IMR-90 (cell line): Measurements from ENCODE around the gene ESRP2. TPM values are rescaled to one million over a fixed set of nuclear protein-coding genes. Genes with fewer than 3 reads are reported as not detected.

Experiments
- ATAC-seq: fragments of 200-7000 bp; cut with Tn5 transposase; 2 replicates; pipeline ENCODE4 v1.9.1; 2020; ENCODE audit warnings: low read depth, mild to moderate bottlenecking, moderate library complexity
- BruUV-seq: library from RNA; stranded (reverse); fragments of 400-500 nt; replicated peaks from 2 replicates; lab custom pipeline; 2021; lab: Mats Ljungman, UMichigan
- CTCF ChIA-PET: fragments of 300-600 bp; formaldehyde crosslinking; extraction: SDS; loops from one replicate; lab custom pipeline; 2021; ENCODE audit warnings: antibody characterized with exemption; lab: Yijun Ruan, JAX
- POLR2A ChIA-PET: fragments of 300-600 bp; sonication (Branson Sonifier 250); formaldehyde crosslinking; loops from one replicate; lab custom pipeline; 2022; ENCODE audit warnings: antibody characterized with exemption; ENCODE audit not compliant: unreplicated experiment; lab: Charles Lee
- DNase-seq: peaks from one replicate; pipeline ENCODE4 v3.0.0; 2013
- H2AFZ ChIP-seq: replicated peaks from 2 replicates; pipeline ENCODE3; 2013; ENCODE audit warnings: low read length, mild to moderate bottlenecking; ENCODE audit not compliant: poor library complexity
- H2AK5ac ChIP-seq: 2 replicates; pipeline ENCODE4 v1.6.1; 2013; ENCODE audit warnings: low read depth, low read length, inconsistent platforms
- H2AK9ac ChIP-seq: replicated peaks from 2 replicates; pipeline ENCODE3; 2013; ENCODE audit warnings: mild to moderate bottlenecking, low read depth, low read length, moderate library complexity; ENCODE audit not compliant: poor library complexity
- H2BK120ac ChIP-seq: 2 replicates; pipeline ENCODE4 v1.6.1; 2013; ENCODE audit warnings: low read depth, low read length, inconsistent platforms
- H2BK15ac ChIP-seq: 3 replicates; pipeline ENCODE4 v1.6.1; 2013; ENCODE audit warnings: low read depth, low read length, inconsistent platforms
- H2BK20ac ChIP-seq: 2 replicates; pipeline ENCODE4 v1.6.1; 2013; ENCODE audit warnings: low read depth, mild to moderate bottlenecking, inconsistent platforms, low read length, moderate library complexity
- H2BK5ac ChIP-seq: 2 replicates; pipeline ENCODE4 v1.6.1; 2013; ENCODE audit warnings: mild to moderate bottlenecking, low read depth, low read length, inconsistent platforms; ENCODE audit not compliant: poor library complexity, severe bottlenecking
- H3K14ac ChIP-seq: replicated peaks from 2 replicates; pipeline ENCODE4 v1.6.1; 2013; ENCODE audit warnings: low read depth, low read length, inconsistent platforms
- H3K18ac ChIP-seq: 2 replicates; pipeline ENCODE4 v1.6.1; 2013; ENCODE audit warnings: low read depth, low read length, control low read depth
- H3K23ac ChIP-seq: 2 replicates; pipeline ENCODE4 v1.6.1; 2013; ENCODE audit warnings: low read depth, low read length, inconsistent platforms
- H3K27ac ChIP-seq: 2 replicates; pipeline ENCODE4 v1.5.1; 2013; ENCODE audit warnings: mild to moderate bottlenecking, control low read depth, low read length; ENCODE audit not compliant: insufficient read depth
- H3K27me3 ChIP-seq: 2 replicates; pipeline ENCODE4 v1.6.1; 2013; ENCODE audit warnings: low read length; ENCODE audit not compliant: control insufficient read depth, insufficient read depth
- H3K36me3 ChIP-seq: 2 replicates; pipeline ENCODE4 v1.6.1; 2013; ENCODE audit warnings: low read length, mixed read lengths; ENCODE audit not compliant: control insufficient read depth, insufficient read depth
- H3K4ac ChIP-seq: 2 replicates; pipeline ENCODE4 v1.6.1; 2013; ENCODE audit warnings: low read depth, low read length, inconsistent platforms
- H3K4me1 ChIP-seq: 2 replicates; pipeline ENCODE4 v1.6.1; 2013; ENCODE audit warnings: low read length, mixed read lengths; ENCODE audit not compliant: control insufficient read depth, insufficient read depth
- H3K4me2 ChIP-seq: 2 replicates; pipeline ENCODE4 v1.6.1; 2013; ENCODE audit warnings: low read depth, mild to moderate bottlenecking, control low read depth, low read length, moderate library complexity
- H3K4me3 ChIP-seq: 2 replicates; pipeline ENCODE4 v1.5.1; 2013; ENCODE audit warnings: low read depth, mild to moderate bottlenecking, control low read depth, low read length, moderate library complexity; ENCODE audit not compliant: insufficient read depth
- H3K56ac ChIP-seq: 2 replicates; pipeline ENCODE4 v1.6.1; 2013; ENCODE audit warnings: low read length, inconsistent platforms; ENCODE audit not compliant: insufficient read depth; ENCODE audit errors: extremely low read depth
- H3K79me1 ChIP-seq, 2 experiments: 2 replicates each; pipeline ENCODE4 v1.6.1; 2013; ENCODE audit warnings: low read length in 2 of 2, inconsistent platforms in 1 of 2, low read depth in 1 of 2
- H3K9ac ChIP-seq: 2 replicates; pipeline ENCODE4 v1.6.1; 2013; ENCODE audit warnings: low read depth, low read length, control low read depth
- H3K9me1 ChIP-seq: 2 replicates; pipeline ENCODE4 v1.6.1; 2013; ENCODE audit warnings: low read length, inconsistent platforms; ENCODE audit not compliant: insufficient read depth
- H3K9me3 ChIP-seq: 2 replicates; pipeline ENCODE4 v1.6.1; 2013; ENCODE audit warnings: low read length; ENCODE audit not compliant: control insufficient read depth, insufficient read depth
- H4K20me1 ChIP-seq: 2 replicates; pipeline ENCODE4 v1.6.1; 2013; ENCODE audit warnings: low read length, inconsistent platforms; ENCODE audit not compliant: insufficient read depth
- H4K5ac ChIP-seq: 2 replicates; pipeline ENCODE4 v1.6.1; 2013; ENCODE audit warnings: mild to moderate bottlenecking, low read depth, low read length, control low read depth
- H4K8ac ChIP-seq, 2 experiments: 2 replicates each; pipeline ENCODE4 v1.6.1; 2013; ENCODE audit warnings: low read depth in 2 of 2, low read length in 2 of 2, control low read depth in 1 of 2, inconsistent platforms in 1 of 2
- H4K91ac ChIP-seq: 2 replicates; pipeline ENCODE4 v1.6.1; 2013; ENCODE audit warnings: low read depth, low read length, inconsistent platforms; ENCODE audit not compliant: insufficient read depth
- CEBPB ChIP-seq: IDR thresholded peaks from 2 replicates; pipeline ENCODE4 v1.6.1; 2012; ENCODE audit warnings: low read depth, low read length, improper control_type of control experiment
- FOS ChIP-seq: fragments of 150-350 bp; IDR thresholded peaks from 2 replicates; pipeline ENCODE4 v1.6.1; 2016; ENCODE audit warnings: low read depth, low read length
- MAFK ChIP-seq: IDR thresholded peaks from 2 replicates; pipeline ENCODE4 v1.6.1; 2012; ENCODE audit warnings: low read depth, low read length, improper control_type of control experiment
- MAZ ChIP-seq: IDR thresholded peaks from 2 replicates; pipeline ENCODE4 v1.6.1; 2012; ENCODE audit warnings: low read depth, mild to moderate bottlenecking, low read length, improper control_type of control experiment, moderate library complexity, borderline replicate concordance
- MXI1 ChIP-seq: IDR thresholded peaks from 2 replicates; pipeline ENCODE4 v1.6.1; 2012; ENCODE audit warnings: low read depth, mild to moderate bottlenecking, low read length, moderate library complexity, borderline replicate concordance
- NFE2L2 ChIP-seq: fragments of 150-350 bp; IDR thresholded peaks from 2 replicates; pipeline ENCODE4 v1.6.1; 2016; ENCODE audit warnings: low read depth, mild to moderate bottlenecking, low read length
- POLR2A ChIP-seq: IDR thresholded peaks from 2 replicates; pipeline ENCODE4 v1.6.1; 2012; ENCODE audit warnings: mild to moderate bottlenecking, low read depth, low read length
- RAD21 ChIP-seq: IDR thresholded peaks from 2 replicates; pipeline ENCODE4 v1.6.1; 2012; ENCODE audit warnings: low read length, improper control_type of control experiment
- RFX5 ChIP-seq: IDR thresholded peaks from 2 replicates; pipeline ENCODE4 v1.8.0; 2012; ENCODE audit warnings: low read depth, mild to moderate bottlenecking, low read length, moderate library complexity
- SMC3 ChIP-seq: fragments of 150-350 bp; IDR thresholded peaks from 2 replicates; pipeline ENCODE4 v1.6.1; 2016; ENCODE audit warnings: low read depth, mild to moderate bottlenecking, antibody characterized with exemption, low read length, moderate library complexity
- WGBS, 2 experiments: methylation state at CpG; one replicate each; pipeline versions ENCODE4 v1.1.5 to v1.1.7; 2013; ENCODE audit warnings: missing lambda C conversion rate in 2 of 2; ENCODE audit not compliant: insufficient read length in 1 of 2; ENCODE audit errors: extremely low coverage in 2 of 2; 5-methylcytosine and 5-hydroxymethylcytosine counted together
- dilution Hi-C: fragments of 300-500 bp; cut with HindIII; formaldehyde crosslinking; loops from one replicate; pipeline ENCODE4 v1.14.3; 2018; ENCODE audit warnings: low sequenced_read_pairs; ENCODE audit not compliant: unreplicated experiment
- in situ Hi-C: fragments of 300-500 bp; cut with MboI; formaldehyde crosslinking; loops from 3 replicates; pipeline ENCODE4 v1.14.3; 2019; ENCODE audit warnings: low sequenced_read_pairs, inconsistent platforms, mixed read lengths
- intact Hi-C: fragments of 100-400 bp; cut with micrococcal nuclease; formaldehyde crosslinking; loops from 2 replicates; pipeline ENCODE4 v1.10.0; 2022
- polyA plus RNA-seq, 3 experiments: library from polyadenylated mRNA; depleted of rRNA; stranded (reverse); fragments of >200 nt; gene quantifications; 2 replicates each; pipeline ENCODE4 v1.2.3, GENCODE V29; 2012; ENCODE audit warnings: low replicate concordance in 1 of 3
- total RNA-seq: library from RNA; depleted of rRNA; stranded (reverse); fragments of >200 nt; gene quantifications from 2 replicates; pipeline ENCODE4 v1.2.3, GENCODE V29; 2012
- TF ChIP-seq, protein P1 (sequence below): conservative IDR thresholded peaks from 2 replicates; pipeline ENCODE4 v1.5.1; 2012; ENCODE audit warnings: mild to moderate bottlenecking, low read depth, low read length, improper control_type of control experiment
- TF ChIP-seq, protein P2 (sequence below): fragments of 150-350 bp; IDR thresholded peaks from 2 replicates; pipeline ENCODE4 v1.6.1; 2017; ENCODE audit warnings: mild to moderate bottlenecking, antibody characterized with exemption, low read length, low read depth
- TF ChIP-seq, protein P3 (sequence below): fragments of 150-350 bp; IDR thresholded peaks from 2 replicates; pipeline ENCODE4 v1.6.1; 2016; ENCODE audit warnings: low read depth, mild to moderate bottlenecking, low read length, moderate library complexity, borderline replicate concordance

ESRP2 gene
- total and polyA plus RNA-seq, 2 of the 4 experiments (the other 2 are of a cell fraction), result 0.07 TPM; not detected in 1

DNA sequence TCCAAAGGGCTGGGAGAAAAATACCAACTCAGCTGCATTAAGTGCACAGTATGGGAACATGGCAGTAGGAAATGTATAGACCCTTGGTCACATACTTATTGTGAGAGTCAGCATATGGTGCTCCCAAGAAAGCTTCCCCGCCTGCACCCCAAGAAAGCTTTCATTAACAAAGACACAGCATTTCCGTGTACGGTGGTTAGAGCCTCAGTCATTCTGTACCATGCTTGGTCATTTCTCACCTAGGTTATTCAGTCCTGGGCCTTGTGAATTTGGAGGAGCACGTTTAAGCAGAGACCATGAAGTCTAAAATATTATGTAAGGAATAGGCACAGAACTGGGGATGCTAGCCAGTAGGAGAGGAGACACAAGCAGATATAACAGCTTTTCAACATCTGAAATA lies 56.1 kb downstream of the ESRP2 start:
- ChIA-PET POLR2A (no interaction called here), CTCF (interaction anchor here (1.1 kb wide), 1 partner anchor 33 kb away, joined by 4 read pairs; no protein-coding TSS in a partner anchor)
- in situ Hi-C loops (no loop called here), dilution Hi-C loops (no loop called here), intact Hi-C loops (no loop called here)
- Histone ChIP-seq H2BK5ac (no peak overlapping the region), H3K4me1 (no peaks in the 10 kb centered on the region), H3K9ac (no peak overlapping the region), H3K9me1 (no peaks in the 10 kb centered on the region), H4K5ac (no peak overlapping the region), H3K56ac (no peak overlapping the region), H3K36me3 (peaks cover 5% of the 10 kb centered on the region), H2AK9ac (no peak overlapping the region), H3K9me3 (no peaks in the 10 kb centered on the region), H3K4me2 (no peak overlapping the region), H4K91ac (no peak overlapping the region), H2AK5ac (no peak overlapping the region), H3K4me3 (no peak overlapping the region), H2BK20ac (no peak overlapping the region), H3K23ac (no peak overlapping the region), H3K14ac (no peak overlapping the region), H2AFZ (no peak overlapping the region), H4K8ac (no peak overlapping the region), H3K4ac (no peak overlapping the region), H4K20me1 (no peaks in the 10 kb centered on the region), H3K18ac (no peak overlapping the region), H3K79me1 (peaks cover 0 to 3% of the 10 kb centered on the region in 2 experiments; a peak in 3 of 4 replicates), H2BK120ac (no peak overlapping the region), H2BK15ac (no peak overlapping the region), H3K27ac (no peak overlapping the region), H3K27me3 (no peaks in the 10 kb centered on the region)
- no peak for ATAC-seq
- WGBS, 2 experiments, result no CpG with 5 or more reads among the region's 4 CpGs
- no peak for DNase-seq
- no TSS peak for BruUV-seq
- TF ChIP-seq CEBPB (no peak), MXI1 (no peak), MAZ (no peak), RAD21 (no peak), FOS (no peak), MAFK (no peak), SMC3 (no peak), POLR2A (no peak), NFE2L2 (no peak), RFX5 (no peak)
- TF ChIP-seq, protein P1, sequence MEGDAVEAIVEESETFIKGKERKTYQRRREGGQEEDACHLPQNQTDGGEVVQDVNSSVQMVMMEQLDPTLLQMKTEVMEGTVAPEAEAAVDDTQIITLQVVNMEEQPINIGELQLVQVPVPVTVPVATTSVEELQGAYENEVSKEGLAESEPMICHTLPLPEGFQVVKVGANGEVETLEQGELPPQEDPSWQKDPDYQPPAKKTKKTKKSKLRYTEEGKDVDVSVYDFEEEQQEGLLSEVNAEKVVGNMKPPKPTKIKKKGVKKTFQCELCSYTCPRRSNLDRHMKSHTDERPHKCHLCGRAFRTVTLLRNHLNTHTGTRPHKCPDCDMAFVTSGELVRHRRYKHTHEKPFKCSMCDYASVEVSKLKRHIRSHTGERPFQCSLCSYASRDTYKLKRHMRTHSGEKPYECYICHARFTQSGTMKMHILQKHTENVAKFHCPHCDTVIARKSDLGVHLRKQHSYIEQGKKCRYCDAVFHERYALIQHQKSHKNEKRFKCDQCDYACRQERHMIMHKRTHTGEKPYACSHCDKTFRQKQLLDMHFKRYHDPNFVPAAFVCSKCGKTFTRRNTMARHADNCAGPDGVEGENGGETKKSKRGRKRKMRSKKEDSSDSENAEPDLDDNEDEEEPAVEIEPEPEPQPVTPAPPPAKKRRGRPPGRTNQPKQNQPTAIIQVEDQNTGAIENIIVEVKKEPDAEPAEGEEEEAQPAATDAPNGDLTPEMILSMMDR, result no peak
- TF ChIP-seq, protein P2, sequence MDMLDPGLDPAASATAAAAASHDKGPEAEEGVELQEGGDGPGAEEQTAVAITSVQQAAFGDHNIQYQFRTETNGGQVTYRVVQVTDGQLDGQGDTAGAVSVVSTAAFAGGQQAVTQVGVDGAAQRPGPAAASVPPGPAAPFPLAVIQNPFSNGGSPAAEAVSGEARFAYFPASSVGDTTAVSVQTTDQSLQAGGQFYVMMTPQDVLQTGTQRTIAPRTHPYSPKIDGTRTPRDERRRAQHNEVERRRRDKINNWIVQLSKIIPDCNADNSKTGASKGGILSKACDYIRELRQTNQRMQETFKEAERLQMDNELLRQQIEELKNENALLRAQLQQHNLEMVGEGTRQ, result no peak
- TF ChIP-seq, protein P3, sequence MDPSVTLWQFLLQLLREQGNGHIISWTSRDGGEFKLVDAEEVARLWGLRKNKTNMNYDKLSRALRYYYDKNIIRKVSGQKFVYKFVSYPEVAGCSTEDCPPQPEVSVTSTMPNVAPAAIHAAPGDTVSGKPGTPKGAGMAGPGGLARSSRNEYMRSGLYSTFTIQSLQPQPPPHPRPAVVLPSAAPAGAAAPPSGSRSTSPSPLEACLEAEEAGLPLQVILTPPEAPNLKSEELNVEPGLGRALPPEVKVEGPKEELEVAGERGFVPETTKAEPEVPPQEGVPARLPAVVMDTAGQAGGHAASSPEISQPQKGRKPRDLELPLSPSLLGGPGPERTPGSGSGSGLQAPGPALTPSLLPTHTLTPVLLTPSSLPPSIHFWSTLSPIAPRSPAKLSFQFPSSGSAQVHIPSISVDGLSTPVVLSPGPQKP, result no peak
